NCI-H1694 treated with DMSO at 0.1 percent for 48 hours (cell line): Measurements from ENCODE around the gene BOLL.
"Not testable (repeated sequence)": the region's sequence is repeated elsewhere in the genome, so short reads cannot be mapped to it uniquely, and the experiment has no call there.

Experiments used
- DNase-seq: peaks from one replicate; lab custom pipeline; 2025; lab: John Stamatoyannopoulos, UW

The BOLL gene, protein sequence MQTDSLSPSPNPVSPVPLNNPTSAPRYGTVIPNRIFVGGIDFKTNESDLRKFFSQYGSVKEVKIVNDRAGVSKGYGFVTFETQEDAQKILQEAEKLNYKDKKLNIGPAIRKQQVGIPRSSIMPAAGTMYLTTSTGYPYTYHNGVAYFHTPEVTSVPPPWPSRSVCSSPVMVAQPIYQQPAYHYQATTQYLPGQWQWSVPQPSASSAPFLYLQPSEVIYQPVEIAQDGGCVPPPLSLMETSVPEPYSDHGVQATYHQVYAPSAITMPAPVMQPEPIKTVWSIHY

GRCh38 chr2:197784956-197785941, at the start of gene BOLL:
BOLL (minus strand) TSS chr2:197785319; CDS start chr2:197781850, 3,469 bp downstream.
- no peak for DNase-seq

DNA sequence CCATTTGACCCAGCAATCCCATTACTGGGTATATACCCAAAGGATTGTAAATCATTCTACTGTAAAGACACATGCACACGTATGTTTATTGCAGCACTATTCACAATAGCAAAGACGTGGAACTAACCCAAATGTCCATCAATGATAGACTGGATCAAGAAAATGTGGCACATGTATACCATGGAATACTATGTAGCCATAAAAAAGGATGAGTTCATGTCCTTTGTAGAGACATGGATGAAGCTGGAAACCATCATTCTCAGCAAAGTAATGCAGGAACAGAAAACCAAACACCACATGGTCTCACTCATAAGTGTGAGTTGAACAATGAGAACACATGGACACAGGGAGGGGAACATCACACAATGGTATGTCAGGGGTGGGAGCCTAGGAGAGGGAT, 49.7 kb upstream of the BOLL start:
- not testable (repeated sequence) for DNase-seq

GRCh38 chr2:197828464-197829135, 43.5 kb upstream of the BOLL start:
- DNase-seq: no peak

DNA sequence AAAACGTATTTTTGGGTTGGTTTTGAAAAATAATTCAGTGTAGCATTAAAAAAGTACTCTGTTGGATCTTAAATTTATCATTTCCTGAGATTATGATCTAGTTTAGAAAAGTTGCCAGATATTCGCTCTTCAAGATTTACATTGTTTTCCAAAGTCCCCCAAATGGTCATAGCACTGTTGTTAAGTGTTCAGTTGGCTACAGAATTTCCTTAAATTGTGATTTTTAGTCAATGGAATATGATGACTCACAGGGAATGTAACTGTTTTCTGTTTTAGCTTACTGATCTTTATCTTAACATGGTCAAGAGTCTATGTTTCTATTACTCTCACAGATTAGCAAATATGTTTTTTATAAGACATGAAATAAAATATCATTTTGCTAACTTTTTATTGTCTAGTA, 42.5 kb upstream of the BOLL start:
- DNase-seq: no peak

GRCh38 chr2:197822333-197822732, 37.2 kb upstream of the BOLL start:
- DNase-seq: no peak

GRCh38 chr2:197821550-197822289, 36.6 kb upstream of the BOLL start:
- DNase-seq: no peak

GRCh38 chr2:197814526-197814925, 29.4 kb upstream of the BOLL start:
- DNase-seq: no peak

- peak; percentile 26 for DNase-seq
Observed at GRCh38 chr2:197813093-197813787, 28.1 kb upstream of the BOLL start.

GRCh38 chr2:197810491-197810890, 25.4 kb upstream of the BOLL start:
- DNase-seq: no peak

DNA sequence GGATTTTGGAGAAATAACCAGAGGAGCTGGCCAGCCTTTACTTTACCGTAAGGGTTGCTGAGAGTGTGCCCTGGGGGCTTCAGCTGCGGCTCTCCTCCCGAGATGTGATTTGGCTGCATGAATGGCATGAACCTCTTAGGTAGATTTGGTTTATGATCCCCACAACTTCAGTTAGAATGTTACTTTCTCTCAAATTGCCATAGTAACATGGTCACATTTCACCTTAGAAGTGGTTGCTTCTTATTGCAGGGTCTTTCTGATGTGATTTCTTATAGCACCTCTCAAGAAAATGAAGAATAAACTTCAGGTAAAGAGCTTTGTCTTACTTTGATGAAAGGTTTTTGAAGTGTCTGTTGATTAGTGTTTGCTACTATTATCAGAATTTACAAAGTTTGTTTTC, 24.9 kb upstream of the BOLL start:
- DNase-seq: no peak

DNA sequence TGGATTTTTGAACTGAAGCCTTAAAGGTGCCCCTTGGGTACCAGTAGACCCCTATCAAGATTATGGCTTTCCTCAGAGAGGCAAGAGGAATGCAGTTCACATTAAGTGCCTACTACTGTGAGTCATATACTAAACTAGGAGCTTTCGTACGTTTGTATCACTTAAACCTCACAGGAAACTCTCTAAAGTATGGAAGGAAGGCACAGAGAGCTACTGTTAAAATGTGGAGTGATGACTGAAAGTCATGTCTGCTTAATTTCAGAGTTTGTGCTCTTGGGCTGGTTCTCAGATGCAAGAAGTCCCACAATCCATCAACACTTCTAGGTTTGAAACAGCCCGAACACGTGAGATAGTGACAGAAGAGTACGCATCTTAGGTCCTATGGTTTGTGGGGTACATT, 23.9 kb upstream of the BOLL start:
- no peak for DNase-seq

DNA sequence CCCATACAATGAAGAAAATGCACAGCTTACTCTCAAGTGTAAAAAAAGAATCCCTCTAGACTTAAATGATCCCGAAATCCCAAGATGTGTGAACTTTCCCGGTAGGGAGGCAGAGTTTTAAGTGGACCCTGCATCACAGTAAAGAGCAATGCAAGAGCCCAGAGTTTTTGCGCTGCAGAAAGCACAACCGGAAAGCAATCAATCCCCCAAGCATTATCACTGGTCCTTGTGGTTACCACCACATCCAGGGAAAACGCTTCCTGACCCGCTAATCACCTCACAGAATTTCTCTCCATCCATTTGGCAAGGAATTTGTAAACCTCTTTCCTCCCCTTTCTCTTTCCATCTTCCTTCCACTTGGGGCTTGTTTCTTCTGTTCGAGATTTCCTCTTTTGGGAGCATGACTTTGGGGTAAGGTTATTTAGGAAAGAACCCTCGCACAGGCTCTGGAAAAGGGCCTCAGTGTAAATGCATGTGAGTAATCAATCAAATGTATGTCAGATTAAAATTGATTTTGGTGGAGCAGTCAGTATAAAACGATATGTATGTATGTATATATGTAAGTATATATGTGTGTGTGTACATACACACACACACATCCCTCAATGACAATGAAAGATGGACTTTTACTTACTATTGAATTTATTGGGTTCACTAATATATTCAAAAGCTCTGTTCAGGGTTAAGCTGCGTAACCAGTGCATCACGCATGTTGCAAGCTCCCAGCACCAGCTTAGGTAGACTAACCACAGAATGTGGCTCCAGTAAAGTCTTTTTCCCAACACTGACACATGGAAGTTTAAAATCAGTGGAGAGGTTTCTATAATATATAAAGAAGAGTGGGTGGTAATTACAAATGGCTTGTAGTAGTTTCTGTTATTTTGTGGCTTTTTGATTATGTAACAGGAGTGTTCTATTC, 20.9 kb upstream of the BOLL start:
- no peak for DNase-seq

- DNase-seq: no peak
Observed at GRCh38 chr2:197804758-197805714, 19.9 kb upstream of the BOLL start.

DNA sequence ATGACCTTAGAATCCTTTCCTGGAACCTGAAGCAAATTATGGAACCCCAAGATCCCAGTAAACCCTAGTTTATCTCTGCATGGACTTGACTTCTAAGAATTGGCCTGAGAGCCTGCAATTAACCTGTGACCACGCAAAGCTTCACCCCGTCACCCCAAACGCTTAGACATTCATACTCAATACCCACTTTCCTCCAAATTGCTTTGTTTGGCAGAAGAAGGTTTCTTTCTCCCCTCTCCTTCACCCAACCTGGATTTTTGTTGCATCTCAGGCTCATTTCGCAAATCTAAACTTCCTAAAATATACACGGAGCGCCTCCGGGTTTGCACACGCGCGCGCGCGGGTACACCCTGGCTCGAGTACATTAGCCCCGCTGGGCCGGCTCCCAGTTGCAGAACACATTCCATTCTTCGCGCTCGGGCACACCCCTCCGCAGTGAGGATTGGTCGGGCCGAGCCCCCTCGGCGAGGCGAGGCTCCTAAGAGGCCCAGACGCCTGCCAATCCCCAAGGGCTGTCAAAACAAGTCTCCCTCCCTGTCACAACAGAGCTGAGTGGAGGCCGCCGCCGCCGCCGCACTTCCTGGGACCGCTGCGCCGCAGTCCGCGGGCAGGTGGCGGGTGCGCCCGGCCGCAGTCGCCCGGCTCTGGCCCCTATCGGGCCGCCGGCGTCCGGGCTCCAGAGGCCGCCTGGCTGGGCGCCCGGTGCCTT, 19.1 kb upstream of the BOLL start, which contains the start of gene PLCL1:
Gene PLCL1, plus strand, starts transcription at position 545 of the 709 bp plus-strand sequence.
- peak; percentile 82 for DNase-seq

- DNase-seq: peak; percentile 65
Observed at GRCh38 chr2:197803033-197803444, 17.9 kb upstream of the BOLL start.

DNA sequence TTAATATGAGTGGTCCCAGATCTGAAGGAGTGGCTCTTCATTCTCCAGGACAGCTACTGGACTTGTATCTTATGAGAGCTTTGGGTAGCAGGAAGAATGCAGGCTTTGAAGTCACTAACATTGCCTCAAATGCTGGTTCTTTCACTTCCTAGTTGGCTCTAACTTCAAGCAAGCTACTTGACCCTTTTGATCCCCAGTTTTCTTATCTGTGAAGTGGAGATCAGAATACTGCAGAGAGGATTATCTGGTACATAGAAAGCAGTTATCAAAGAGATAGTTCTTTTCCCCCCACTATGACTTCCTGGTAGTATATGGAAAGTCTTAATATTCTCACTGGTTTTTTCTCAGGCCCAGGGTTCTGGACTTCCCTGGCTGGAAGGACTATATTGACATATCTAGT, 15.9 kb upstream of the BOLL start:
- no peak for DNase-seq

- DNase-seq: no peak
Observed at GRCh38 chr2:197800091-197800490, 15.0 kb upstream of the BOLL start.

DNA sequence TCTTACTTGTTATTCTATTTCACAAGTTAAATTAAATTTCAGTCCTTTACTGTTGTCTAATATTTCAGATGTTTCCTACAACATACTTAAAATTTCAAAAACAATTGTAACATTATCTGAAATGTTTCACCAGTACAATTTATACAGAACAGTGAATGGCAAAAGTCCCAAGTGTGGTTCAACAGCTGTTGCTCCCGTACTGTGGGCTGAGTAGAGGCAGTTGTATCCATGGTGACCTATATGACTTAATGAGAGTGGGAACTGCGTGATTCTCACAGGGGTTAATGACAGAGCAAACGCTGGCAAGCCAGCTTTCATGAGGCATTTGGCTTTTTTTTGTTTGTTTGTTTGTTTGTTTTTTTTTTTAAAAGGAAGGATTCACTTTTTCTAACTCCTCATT, 13.9 kb upstream of the BOLL start:
- DNase-seq: peak; percentile 35
